ENCODE data around the gene TSPAN33.
"Not testable (repeated sequence)": the region's sequence is repeated elsewhere in the genome, so short reads cannot be mapped to it uniquely, and the experiment has no call there.

TSPAN33 gene

GRCh38 chr7:129144095-129144833 is at the start of gene TSPAN33:
Gene TSPAN33 (plus strand): TSS chr7:129144707. CDS start chr7:129144981, 274 bp downstream.
- FAIRE-seq = no peak

GRCh38 chr7:129095258-129095657 is 49.2 kb upstream of the TSPAN33 start:
- FAIRE-seq = no peak

- no peak for FAIRE-seq
These were observed 46.0 kb upstream of the TSPAN33 start for GRCh38 chr7:129098409-129099084.

GRCh38 chr7:129100827-129101166 is 43.7 kb upstream of the TSPAN33 start:
- no peak for FAIRE-seq

GRCh38 chr7:129101746-129102145 is 42.8 kb upstream of the TSPAN33 start:
- no peak for FAIRE-seq

- FAIRE-seq = no peak
These were observed 40.8 kb upstream of the TSPAN33 start for GRCh38 chr7:129103561-129104324.

GRCh38 chr7:129108581-129108980 is 35.9 kb upstream of the TSPAN33 start:
- FAIRE-seq = no peak

GRCh38 chr7:129110258-129110981 is 34.1 kb upstream of the TSPAN33 start:
- FAIRE-seq = no peak

GRCh38 chr7:129110982-129111376 is 33.5 kb upstream of the TSPAN33 start:
- FAIRE-seq = no peak

GRCh38 chr7:129115676-129116075 is 28.8 kb upstream of the TSPAN33 start:
- no peak for FAIRE-seq

GRCh38 chr7:129118182-129118581 is 26.3 kb upstream of the TSPAN33 start:
- FAIRE-seq = no peak

GRCh38 chr7:129118976-129119375 is 25.5 kb upstream of the TSPAN33 start:
- FAIRE-seq = no peak

- FAIRE-seq = not testable (repeated sequence)
These were observed 22.9 kb upstream of the TSPAN33 start for GRCh38 chr7:129121501-129122077.

GRCh38 chr7:129122078-129122750 is 22.3 kb upstream of the TSPAN33 start:
- FAIRE-seq = no peak

GRCh38 chr7:129122751-129123509 is 21.6 kb upstream of the TSPAN33 start:
- FAIRE-seq = no peak

- no peak for FAIRE-seq
These were observed 21.0 kb upstream of the TSPAN33 start for GRCh38 chr7:129123510-129123857.

- no peak for FAIRE-seq
These were observed 18.2 kb upstream of the TSPAN33 start for GRCh38 chr7:129126314-129126713.

- FAIRE-seq = no peak
These were observed 17.4 kb upstream of the TSPAN33 start for GRCh38 chr7:129127154-129127553.

GRCh38 chr7:129127601-129128000 is 16.9 kb upstream of the TSPAN33 start:
- no peak for FAIRE-seq

GRCh38 chr7:129134356-129134987 is 10.0 kb upstream of the TSPAN33 start:
- no peak for FAIRE-seq

Measured in G401.6 (cell line).